Measurements from ENCODE around the gene NUP88.
"Not testable (repeated sequence)": the region's sequence is repeated elsewhere in the genome, so short reads cannot be mapped to it uniquely, and the experiment has no call there.

NUP88 gene

DNA sequence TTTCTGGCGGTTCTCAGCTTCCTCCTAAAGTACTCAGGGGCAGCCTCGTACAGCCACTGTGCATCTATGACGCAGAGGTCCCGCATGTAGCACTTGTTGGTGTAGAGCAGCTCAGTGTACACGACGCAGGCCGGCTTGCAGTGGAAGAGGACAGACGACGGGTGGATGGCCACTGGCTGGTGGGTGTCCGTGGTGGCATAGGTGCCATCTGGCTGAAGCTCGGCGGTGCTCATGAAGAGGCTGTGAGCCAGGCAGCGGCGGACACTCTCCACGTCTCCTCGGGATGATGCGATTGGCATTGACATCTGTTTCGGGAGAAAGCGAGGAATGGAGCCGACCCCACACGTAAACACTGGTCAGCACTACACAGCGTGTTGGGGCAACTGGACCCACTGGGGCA is 24.7 kb upstream of the NUP88 start:
- DNase-seq (ENCODE audit: low read depth): no peak
- TF ChIP-seq, protein P1, sequence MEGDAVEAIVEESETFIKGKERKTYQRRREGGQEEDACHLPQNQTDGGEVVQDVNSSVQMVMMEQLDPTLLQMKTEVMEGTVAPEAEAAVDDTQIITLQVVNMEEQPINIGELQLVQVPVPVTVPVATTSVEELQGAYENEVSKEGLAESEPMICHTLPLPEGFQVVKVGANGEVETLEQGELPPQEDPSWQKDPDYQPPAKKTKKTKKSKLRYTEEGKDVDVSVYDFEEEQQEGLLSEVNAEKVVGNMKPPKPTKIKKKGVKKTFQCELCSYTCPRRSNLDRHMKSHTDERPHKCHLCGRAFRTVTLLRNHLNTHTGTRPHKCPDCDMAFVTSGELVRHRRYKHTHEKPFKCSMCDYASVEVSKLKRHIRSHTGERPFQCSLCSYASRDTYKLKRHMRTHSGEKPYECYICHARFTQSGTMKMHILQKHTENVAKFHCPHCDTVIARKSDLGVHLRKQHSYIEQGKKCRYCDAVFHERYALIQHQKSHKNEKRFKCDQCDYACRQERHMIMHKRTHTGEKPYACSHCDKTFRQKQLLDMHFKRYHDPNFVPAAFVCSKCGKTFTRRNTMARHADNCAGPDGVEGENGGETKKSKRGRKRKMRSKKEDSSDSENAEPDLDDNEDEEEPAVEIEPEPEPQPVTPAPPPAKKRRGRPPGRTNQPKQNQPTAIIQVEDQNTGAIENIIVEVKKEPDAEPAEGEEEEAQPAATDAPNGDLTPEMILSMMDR (IDR thresholded peaks at IDR 0.05; ENCODE audit: insufficient read depth, low read depth, low read length, missing control alignments): no peak
- H3K4me3 ChIP-seq (ENCODE audit: low read length): no peak overlapping the region

DNA sequence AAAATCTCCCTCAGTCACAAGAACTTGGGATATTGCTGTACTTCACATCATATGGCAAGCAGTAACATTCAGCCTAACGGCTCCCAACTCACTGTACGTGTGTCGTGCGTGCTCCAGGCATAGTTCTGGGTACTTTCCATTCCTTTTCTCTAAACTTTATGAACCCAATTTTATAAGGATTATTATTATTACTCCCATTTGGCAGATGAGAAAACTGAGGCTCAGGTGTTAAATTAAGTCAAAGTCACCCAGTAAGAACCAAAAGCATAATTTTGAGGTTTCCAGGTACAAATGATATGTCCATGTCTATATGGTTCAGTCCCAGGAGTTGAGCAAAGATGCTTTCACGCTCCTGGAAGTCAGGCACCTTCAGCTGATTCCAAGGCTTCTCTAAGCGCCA is 24.3 kb upstream of the NUP88 start:
- H3K4me3 ChIP-seq (ENCODE audit: low read length): no peak overlapping the region
- TF ChIP-seq, protein P1 (IDR thresholded peaks at IDR 0.05; ENCODE audit: insufficient read depth, low read depth, low read length, missing control alignments): no peak
- no peak for DNase-seq (ENCODE audit: low read depth)

DNA sequence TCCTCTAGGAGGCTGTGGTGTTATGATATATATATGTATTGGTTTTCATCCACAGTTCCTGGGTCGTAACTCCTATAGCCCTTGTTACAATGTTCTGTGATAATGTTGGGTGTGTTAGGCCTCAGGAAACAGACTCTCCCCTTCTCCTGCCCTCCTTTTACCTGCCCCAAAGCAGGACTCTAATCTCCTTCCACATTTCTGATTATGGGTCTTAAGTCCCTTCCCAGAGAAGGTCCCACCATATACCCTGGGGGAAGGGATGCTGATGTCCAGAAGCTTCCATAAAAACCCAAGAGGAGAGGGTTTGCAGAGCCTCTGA is 19.9 kb upstream of the NUP88 start:
- H3K4me3 ChIP-seq (ENCODE audit: low read length): no peak overlapping the region
- TF ChIP-seq, protein P1 (IDR thresholded peaks at IDR 0.05; ENCODE audit: insufficient read depth, low read depth, low read length, missing control alignments): no peak
- no peak for DNase-seq (ENCODE audit: low read depth)

DNA sequence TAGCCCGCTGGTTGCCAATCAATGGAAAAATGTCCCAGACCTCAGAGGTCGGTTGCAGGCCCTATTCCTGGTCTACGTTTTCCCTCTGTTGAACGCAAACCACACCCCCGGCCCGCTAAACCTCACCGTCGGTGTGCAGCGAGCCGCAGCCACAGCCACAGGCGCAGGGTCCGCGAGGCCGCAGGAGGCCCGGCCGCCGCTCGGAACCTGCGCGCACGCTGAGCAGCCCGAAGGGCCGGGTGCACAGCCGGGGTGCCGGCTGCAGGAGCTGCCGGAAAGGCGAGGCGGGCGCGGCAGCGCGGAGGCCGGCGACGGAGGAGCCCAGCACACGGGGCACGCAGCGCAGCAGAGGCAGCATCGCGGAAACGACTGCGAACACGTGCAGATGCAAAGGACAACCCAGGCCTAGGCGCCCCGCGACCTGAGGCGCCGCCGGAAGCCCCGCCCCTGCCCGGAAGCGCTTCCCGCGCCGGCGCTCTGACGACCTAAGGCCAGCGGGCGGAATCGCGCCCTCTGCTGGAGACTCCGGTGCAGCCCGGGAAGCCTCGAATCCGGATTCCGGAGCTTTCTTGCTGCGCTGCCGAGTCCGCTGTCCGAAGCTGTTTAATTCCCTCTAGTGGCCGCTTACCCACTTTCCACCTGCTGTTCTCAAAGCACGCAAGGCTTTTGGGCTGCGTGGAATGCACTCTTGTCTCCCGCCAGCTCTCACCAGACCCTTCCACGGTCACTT is 19.4 kb upstream of the NUP88 start, which contains the start of gene C1QBP:
Gene C1QBP, minus strand, starts transcription at position 440 of the 730 bp plus-strand sequence. Its CDS starts 82 bp downstream, at position 358.
- peak within 1 kb of the TSS; percentile 86 for H3K4me3 ChIP-seq (ENCODE audit: low read length)
- TF ChIP-seq, protein P1 (IDR thresholded peaks at IDR 0.05; ENCODE audit: insufficient read depth, low read depth, low read length, missing control alignments): peak; percentile 81
- DNase-seq (ENCODE audit: low read depth): peak; percentile 94

DNA sequence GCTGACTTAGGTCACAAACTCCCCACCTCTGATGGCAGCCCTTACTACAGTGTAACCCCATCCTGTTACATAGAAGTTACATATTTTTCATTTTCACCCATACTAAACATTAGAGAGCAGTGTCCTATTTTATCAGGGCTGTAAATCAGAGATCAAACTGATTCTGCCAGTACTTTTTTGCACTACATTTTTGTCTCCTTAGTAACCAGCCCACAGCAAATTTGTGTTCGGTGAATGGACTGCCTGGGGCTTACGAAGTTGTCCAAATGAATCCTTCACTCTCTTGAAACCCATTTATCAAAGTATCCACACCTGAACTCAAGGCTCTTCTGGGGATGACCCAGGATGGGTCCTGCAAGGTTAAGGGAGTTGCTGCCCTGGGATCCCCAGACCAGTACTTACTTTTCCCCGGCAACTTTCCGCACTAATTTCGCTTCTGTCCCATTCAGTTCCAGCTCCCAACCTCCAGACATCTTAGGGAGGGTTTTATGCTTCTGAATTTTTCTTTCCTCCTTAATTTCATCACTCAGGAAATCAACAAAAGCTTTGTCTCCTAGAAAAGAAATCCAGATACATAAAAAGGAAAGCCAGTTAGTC is 18.4 kb upstream of the NUP88 start:
- TF ChIP-seq, protein P1 (IDR thresholded peaks at IDR 0.05; ENCODE audit: insufficient read depth, low read depth, low read length, missing control alignments): no peak

DNA sequence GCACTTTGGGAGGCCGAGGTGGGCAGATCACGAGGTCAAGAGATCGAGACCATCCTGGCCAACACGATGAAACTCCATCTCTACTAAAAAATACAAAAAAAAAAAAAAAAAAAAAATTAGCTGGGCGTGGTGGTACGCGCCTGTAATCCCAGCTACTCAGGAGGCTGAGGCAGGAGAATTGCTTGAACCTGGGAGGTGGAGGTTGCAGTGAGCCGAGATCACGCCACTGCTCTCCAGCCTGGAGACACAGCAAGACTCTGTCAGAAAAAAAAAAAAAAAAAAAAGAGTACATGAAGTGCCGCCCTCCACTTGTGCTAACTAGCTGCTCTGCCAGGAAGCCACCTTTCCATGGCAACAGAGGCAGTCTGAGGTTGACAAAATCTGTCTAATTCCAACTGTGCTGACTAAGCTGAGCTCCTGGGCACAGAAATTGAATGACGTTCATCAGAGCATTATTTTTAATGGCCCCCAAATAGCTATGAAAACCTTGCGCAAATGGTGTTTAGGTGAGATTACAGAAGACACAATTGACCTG is 16.4 kb upstream of the NUP88 start:
- not testable (repeated sequence) for H3K4me3 ChIP-seq (ENCODE audit: low read length)
- peak; percentile 42 for DNase-seq (ENCODE audit: low read depth)

More for the DNA sequence above, 18.4 kb upstream of the NUP88 start:
- peak; percentile 60 for DNase-seq (ENCODE audit: low read depth)
- H3K4me3 ChIP-seq (ENCODE audit: low read length): peak overlapping the region; percentile 86

DNA sequence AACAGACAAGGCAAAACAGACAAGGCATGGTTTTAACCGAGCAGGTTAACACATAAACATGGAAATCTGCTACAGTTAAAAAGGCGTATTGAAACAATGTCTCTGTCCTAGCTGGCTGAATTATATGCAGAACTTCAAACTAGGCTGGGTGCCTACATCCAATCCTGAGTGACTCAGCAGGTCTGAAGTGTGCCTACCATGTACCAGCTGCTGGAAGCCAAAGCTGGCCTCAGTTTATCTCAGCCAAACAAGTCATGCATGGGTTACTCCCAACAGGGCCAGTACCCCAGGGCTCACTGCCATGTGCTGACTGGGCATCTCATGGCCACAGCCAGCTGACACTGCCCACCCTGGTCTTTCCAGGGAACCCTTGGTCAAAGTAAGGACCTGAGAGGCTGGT is 15.5 kb upstream of the NUP88 start:
- no peak for DNase-seq (ENCODE audit: low read depth)
- no peak overlapping the region for H3K4me3 ChIP-seq (ENCODE audit: low read length)
- TF ChIP-seq, protein P1 (IDR thresholded peaks at IDR 0.05; ENCODE audit: insufficient read depth, low read depth, low read length, missing control alignments): no peak
